Suppressor macrophage treated with lipopolysaccharide for 1 hour (primary cell): Measurements from ENCODE around the gene USP12.
A peak's percentile ranks its signal among the peaks of the same experiment; 100 is the strongest.
"Not testable (repeated sequence)": the region's sequence is repeated elsewhere in the genome, so short reads cannot be mapped to it uniquely, and the experiment has no call there.

ENCODE experiments used
- DNase-seq, 3 donors: peaks; one replicate each; pipeline ENCODE4 v3.0.0-alpha.2; 2020 to 2022

Gene USP12

GRCh38 chr13:27118428-27119054 lies 53.1 kb downstream of the USP12 start:
- DNase-seq = no peak

DNA sequence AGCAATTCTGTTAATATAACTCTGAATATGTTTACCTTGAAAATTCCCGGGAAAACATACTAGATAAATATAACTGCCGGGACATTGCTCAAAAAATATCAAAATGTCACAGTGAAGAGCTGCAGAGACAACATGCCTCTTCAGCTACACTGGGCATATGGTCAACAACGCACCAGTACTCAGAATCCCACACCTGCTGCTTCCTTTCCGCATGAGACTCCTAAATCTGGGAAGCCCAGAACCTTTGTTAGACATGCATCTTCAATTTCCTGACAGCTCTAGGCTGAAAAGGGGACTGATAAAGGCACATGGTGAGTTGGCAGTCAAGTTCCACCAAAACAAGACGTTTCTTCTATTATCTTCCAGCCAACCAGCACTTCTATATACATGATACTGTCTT lies 53.7 kb downstream of the USP12 start:
- no peak for DNase-seq

DNA sequence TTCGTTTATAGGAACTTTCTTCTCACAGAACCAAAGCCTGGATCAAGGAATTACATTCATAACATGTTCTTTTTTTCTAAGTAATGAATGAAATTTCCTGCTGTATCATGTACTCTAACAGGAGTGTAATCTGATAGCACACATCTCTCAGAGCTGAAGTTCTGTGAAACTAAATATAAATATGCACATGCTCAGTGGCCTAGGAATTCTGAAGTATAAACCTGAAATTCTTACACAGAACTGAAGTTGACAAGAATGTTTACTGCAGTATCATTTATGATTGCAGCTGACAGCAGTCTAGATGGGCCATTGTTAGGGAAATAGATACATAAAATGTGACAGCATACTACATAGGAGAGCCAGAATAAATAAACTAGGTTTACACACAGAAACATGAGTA lies 54.5 kb downstream of the USP12 start:
- DNase-seq = no peak

- DNase-seq = no peak
Observed at GRCh38 chr13:27113436-27113835, 58.2 kb downstream of the USP12 start.

DNA sequence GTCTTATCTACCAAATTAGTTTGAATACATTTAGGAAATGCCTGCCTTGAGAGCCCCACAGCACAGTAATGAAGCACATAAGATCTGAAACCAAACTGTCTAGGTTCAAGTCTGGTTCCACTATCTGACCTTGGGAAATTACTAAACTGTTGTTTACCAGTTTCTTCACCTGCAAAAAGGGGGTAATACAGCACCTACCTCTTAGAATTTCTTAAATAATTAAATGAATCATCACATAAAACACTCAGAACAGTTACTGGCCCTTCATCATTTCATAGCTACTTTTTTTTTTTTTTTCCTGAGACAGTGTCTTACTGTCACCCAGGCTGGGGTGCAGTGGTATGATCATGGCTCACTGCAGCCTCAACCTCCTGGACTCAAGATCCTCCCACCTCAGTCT lies 59.6 kb downstream of the USP12 start:
- DNase-seq = no peak

- no peak for DNase-seq
Observed at GRCh38 chr13:27110056-27110746, 61.4 kb downstream of the USP12 start.

DNA sequence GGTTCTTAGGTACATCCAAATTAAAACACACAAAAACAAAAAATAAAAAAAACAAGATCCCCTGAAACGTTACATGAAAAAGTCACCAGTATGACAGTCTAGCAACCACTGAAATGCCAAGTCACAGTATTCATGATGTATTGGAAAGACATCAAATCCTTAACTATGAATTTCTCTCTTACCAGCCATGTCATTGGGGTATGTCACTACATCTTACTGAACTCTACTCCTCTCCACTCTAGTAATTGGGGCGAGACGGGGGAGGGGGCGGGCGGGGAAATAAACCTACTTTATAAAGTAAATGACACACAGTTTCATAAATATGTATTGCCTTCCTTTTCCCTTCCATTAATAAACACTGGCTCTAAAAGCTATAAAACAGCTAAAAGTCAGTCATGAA lies 65.5 kb downstream of the USP12 start:
- no peak for DNase-seq

- DNase-seq = no peak
Observed at GRCh38 chr13:27104606-27105005, 67.0 kb downstream of the USP12 start.

GRCh38 chr13:27101847-27102246 lies 69.8 kb downstream of the USP12 start:
- DNase-seq = no peak

- no peak for DNase-seq
Observed at GRCh38 chr13:27101289-27101688, 70.3 kb downstream of the USP12 start.

DNA sequence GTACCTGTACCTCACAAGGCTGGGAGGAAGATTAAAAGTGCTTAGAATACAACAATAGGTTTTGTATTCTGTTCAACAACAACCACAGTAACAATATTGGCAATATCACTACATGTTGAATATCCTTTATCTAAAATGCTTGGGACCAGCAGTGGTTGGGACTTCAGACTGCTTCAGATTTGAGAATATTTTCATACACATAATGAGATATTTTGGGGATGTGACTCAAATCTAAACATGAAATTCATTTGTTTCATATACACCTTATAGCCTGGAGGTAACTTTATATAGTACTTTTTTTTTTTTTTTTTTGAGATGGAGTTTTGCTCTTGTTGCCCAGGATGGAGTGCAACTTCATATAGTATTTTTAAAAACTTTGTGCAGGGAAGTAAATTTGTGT lies 73.9 kb downstream of the USP12 start:
- no peak for DNase-seq

- peak; percentile 43 to 57 (median 53) for DNase-seq
Observed at GRCh38 chr13:27091451-27091850, 80.2 kb downstream of the USP12 start.

DNA sequence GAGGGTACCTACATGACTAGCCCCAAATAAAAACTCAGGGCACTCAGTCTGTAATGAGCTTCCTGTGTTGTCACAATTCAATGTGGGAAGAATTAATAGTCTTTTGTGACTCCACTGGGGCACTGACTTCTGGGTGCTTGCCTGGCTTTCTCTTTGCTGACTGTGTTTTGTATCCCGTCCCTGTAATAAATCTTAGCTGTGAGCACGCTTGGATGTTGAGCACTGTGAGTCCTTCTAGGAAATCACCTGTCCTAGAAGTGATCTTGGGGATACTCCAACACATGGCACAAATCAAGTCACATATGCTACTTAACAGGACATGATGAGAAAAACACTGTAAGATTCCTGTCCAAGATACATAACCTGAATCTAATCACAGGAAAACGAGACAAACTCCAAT lies 83.0 kb downstream of the USP12 start:
- no peak for DNase-seq

DNA sequence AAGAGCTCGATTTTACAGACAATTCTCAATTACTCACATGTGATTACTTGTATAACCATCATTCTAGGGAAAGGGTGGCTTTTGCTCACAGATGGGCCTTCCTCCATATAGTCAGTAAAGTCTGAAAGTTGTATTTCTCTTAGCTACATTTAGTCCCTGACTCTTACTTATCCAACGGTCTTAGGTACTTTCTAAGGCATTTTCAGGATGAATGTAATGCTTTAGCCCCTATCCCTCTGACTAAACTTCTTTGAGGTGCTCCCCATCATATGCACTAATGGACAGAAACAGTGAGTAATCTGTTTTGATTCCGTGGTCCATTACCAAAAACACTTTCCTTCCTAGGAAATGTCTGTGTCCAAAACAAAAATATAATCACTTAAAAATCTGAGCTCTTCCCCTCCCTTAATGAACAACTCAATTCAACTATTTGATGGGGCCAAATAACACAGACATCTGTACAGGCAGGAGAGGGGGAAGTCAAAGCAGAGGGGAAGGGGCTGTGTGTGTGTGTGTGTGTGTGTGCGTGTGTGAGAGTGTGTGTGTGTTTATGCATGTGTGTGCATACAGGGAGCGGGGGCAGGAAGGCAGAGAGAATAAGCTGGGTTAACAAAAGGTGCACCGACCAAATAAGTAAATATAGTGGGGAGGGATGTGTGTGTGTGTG lies 84.9 kb downstream of the USP12 start:
- no peak for DNase-seq

DNA sequence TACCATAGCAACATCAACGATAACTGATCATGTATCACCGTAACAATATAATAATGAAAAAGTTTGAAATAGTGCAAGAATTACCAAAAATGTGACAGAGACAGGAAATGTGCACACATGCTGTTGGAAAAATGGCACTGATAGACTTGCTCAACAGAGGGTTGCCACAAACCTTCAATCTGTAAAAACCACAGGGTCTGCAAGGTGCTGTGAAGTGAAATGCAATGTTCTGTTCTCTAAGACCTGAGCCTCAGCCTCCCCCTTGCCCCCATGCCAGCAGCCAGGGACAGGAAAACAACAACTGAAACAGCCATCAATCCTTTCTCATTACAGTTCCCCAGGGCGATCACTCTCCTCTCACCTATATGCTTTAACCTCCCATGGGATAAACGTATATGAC lies 88.4 kb downstream of the USP12 start:
- DNase-seq = no peak

DNA sequence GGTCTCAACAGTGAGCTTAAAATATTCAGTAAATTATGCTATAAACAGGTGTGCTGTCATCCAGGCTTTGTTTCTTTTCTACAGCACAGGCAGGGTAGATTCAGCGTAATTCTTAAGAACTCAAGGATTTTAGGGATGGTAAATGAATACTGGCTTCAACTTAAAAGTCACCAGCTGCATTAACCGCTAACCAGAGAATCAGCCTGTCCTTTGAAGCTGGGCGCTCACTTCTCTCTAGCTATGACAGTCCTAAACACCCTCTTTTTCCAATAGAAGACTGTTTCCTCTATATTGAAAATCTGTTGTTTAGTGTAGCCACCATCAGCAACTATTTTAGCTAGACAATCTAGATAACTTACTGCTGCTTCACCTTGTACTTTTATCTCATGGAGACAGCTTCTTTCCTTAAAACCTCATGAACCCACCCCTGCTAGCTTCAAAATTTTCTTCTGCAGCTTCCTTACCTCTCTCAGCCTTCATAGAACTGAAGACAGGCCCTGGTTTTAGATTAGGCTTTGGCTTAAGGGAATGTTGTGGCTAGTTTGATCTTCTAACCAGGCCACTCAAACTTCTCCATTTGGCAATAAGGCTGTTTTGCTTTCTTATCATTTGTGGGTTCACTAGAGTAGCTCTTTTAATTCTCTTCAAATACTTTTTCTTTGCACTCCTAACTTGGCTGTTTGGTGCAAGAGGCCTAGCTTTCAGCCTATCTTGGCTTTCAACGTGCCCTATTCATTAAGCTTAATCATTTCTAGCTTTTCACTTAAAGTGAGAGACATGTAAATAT lies 89.5 kb downstream of the USP12 start:
- no peak for DNase-seq

- peak; percentile 36 to 62 (median 39) for DNase-seq
Observed at GRCh38 chr13:27080018-27080948, 91.3 kb downstream of the USP12 start.

GRCh38 chr13:27079421-27079958 lies 92.1 kb downstream of the USP12 start:
- DNase-seq = no peak

DNA sequence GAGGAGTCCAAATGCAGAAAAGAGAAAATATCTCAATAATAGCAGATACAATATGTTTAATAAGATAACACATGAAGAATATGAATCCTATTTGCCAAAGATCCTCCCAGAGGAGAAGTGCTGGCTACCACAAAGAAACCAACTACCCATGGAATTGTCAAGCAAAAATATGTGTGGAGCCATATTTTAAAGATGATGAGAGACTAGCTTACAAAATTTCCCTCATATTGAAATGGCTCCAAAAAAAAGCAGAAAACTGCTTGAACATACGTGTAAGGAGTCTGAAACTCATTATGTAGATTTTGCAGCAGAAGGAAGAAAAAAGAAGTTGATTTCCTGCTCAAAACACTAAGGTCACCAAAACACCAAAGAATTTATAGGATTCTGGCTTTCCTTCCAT lies 94.2 kb downstream of the USP12 start:
- DNase-seq = no peak

GRCh38 chr13:27076421-27076820 lies 95.2 kb downstream of the USP12 start:
- no peak for DNase-seq

- no peak for DNase-seq
Observed at GRCh38 chr13:27073186-27073585, 98.4 kb downstream of the USP12 start.

DNA sequence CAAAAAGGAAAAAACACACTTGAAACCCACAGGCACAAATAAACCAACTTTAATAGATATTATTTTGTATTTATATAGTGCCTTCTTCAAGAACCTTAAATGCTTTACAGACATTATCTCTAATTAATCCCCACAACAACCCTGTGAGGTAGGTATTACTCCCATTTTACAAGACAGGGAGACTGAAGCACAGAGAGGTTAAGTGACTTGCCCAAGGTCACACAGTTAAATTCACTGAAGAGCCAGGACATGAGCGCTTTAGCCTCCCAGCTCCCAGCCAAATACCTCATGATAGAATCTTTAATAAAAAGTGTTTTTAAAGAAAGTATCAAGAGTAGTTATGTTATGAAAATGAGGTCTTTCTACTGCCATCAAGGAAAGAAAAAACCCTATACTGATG lies 105.5 kb downstream of the USP12 start:
- not testable (repeated sequence) for DNase-seq
